ENCODE results near the gene VNN1. TPM values are rescaled to one million over a fixed set of nuclear protein-coding genes. Genes with fewer than 3 reads are reported as not detected.

Gene VNN1
- total and polyA plus RNA-seq, 7 donors, result 0.83 to 3.2 (median 2.5) TPM; not detected in 1

GRCh38 chr6:132728616-132729015, 14.8 kb upstream of the VNN1 start:
- 79 to 89% methylated on average over 4 of the region's 4 CpGs for WGBS, 2 donors
- H3K9me3 ChIP-seq, result no peaks in the 10 kb centered on the region
- TF ChIP-seq EP300 (IDR thresholded peaks at IDR 0.05) (no peak), CTCF (IDR thresholded peaks at IDR 0.05) (no peak), POLR2AphosphoS5 (IDR thresholded peaks at IDR 0.05) (no peak), POLR2A (IDR thresholded peaks at IDR 0.05) (no peak)
- H3K27ac ChIP-seq, result no peak overlapping the region
- peaks cover 0 to 6% (median 2%) of the 10 kb centered on the region in 4 donors for H3K4me1 ChIP-seq
- no peaks in the 10 kb centered on the region for H3K36me3 ChIP-seq
- no peaks in the 10 kb centered on the region for H3K27me3 ChIP-seq
- H3K4me3 ChIP-seq, result no peak overlapping the region
- no peak for DNase-seq
- intact Hi-C loops (cut with DNase I), result no loop called here

GRCh38 chr6:132726608-132726975, 12.7 kb upstream of the VNN1 start:
- intact Hi-C loops (cut with DNase I), result no loop called here
- whole genome bisulfite sequencing, 2 donors, result 90 to 93% methylated on average over 4 of the region's 4 CpGs
- no peaks in the 10 kb centered on the region for H3K9me3 ChIP-seq
- H3K4me1 ChIP-seq, result peaks cover 0 to 6% (median 2%) of the 10 kb centered on the region in 4 donors
- no peak for DNase-seq
- no peak overlapping the region for H3K27ac ChIP-seq
- no peak overlapping the region for H3K4me3 ChIP-seq
- TF ChIP-seq CTCF (IDR thresholded peaks at IDR 0.05) (no peak), POLR2AphosphoS5 (IDR thresholded peaks at IDR 0.05) (no peak), POLR2A (IDR thresholded peaks at IDR 0.05) (no peak), EP300 (IDR thresholded peaks at IDR 0.05) (no peak)
- no peaks in the 10 kb centered on the region for H3K27me3 ChIP-seq
- no peaks in the 10 kb centered on the region for H3K36me3 ChIP-seq

- TF ChIP-seq POLR2AphosphoS5 (IDR thresholded peaks at IDR 0.05), result no peak
- H3K27me3 ChIP-seq, result no peaks in the 10 kb centered on the region
- no peak overlapping the region for H3K27ac ChIP-seq
- H3K4me1 ChIP-seq, result peaks cover 0 to 6% (median 2%) of the 10 kb centered on the region in 4 donors
- H3K4me3 ChIP-seq, result no peak overlapping the region
- no peaks in the 10 kb centered on the region for H3K36me3 ChIP-seq
- no peaks in the 10 kb centered on the region for H3K9me3 ChIP-seq
- DNase-seq, result no peak
- WGBS, 2 donors, result 60 to 63% methylated on average over 6 of the region's 6 CpGs
- intact Hi-C loops (cut with DNase I), result no loop called here
Measured at GRCh38 chr6:132725947-132726607, 12.2 kb upstream of the VNN1 start.

- no peak overlapping the region for H3K4me3 ChIP-seq
- intact Hi-C loops (cut with DNase I), result no loop called here
- WGBS, 2 donors, result 64 to 87% methylated on average over 6 of the region's 6 CpGs
- H3K4me1 ChIP-seq, result peaks cover 0 to 2% (median under 1%) of the 10 kb centered on the region in 4 donors
- H3K27ac ChIP-seq, result no peak overlapping the region
- H3K36me3 ChIP-seq, result no peaks in the 10 kb centered on the region
- DNase-seq, result no peak
- TF ChIP-seq POLR2AphosphoS5 (IDR thresholded peaks at IDR 0.05) (no peak), EP300 (IDR thresholded peaks at IDR 0.05) (no peak), CTCF (IDR thresholded peaks at IDR 0.05) (no peak), POLR2A (IDR thresholded peaks at IDR 0.05) (no peak)
- H3K9me3 ChIP-seq, result no peaks in the 10 kb centered on the region
- no peaks in the 10 kb centered on the region for H3K27me3 ChIP-seq
Measured at GRCh38 chr6:132725471-132725870, 11.6 kb upstream of the VNN1 start.

- no peaks in the 10 kb centered on the region for H3K27me3 ChIP-seq
- intact Hi-C loops (cut with DNase I), result no loop called here
- no peaks in the 10 kb centered on the region for H3K9me3 ChIP-seq
- 83 to 89% methylated on average over 10 of the region's 10 CpGs for WGBS, 2 donors
- H3K4me1 ChIP-seq, result no peaks in the 10 kb centered on the region
- no peak overlapping the region for H3K4me3 ChIP-seq
- no peak for TF ChIP-seq POLR2AphosphoS5 (IDR thresholded peaks at IDR 0.05)
- no peak for TF ChIP-seq EP300 (IDR thresholded peaks at IDR 0.05)
- no peak for TF ChIP-seq POLR2A (IDR thresholded peaks at IDR 0.05)
- no peak for TF ChIP-seq CTCF (IDR thresholded peaks at IDR 0.05)
- no peak for DNase-seq
- no peaks in the 10 kb centered on the region for H3K36me3 ChIP-seq
- no peak overlapping the region for H3K27ac ChIP-seq
Measured at GRCh38 chr6:132719736-132720448, 6.0 kb upstream of the VNN1 start.
